ENCODE measurements around the gene CLN3. TPM values are rescaled to one million over a fixed set of nuclear protein-coding genes. Genes with fewer than 3 reads are reported as not detected.

CLN3 gene
- total and polyA plus RNA-seq, 2 of the 13 experiments (the other 11 are each of a cell fraction or from before 2014, with no cell fraction given), result 23.4 to 46.8 TPM

DNA sequence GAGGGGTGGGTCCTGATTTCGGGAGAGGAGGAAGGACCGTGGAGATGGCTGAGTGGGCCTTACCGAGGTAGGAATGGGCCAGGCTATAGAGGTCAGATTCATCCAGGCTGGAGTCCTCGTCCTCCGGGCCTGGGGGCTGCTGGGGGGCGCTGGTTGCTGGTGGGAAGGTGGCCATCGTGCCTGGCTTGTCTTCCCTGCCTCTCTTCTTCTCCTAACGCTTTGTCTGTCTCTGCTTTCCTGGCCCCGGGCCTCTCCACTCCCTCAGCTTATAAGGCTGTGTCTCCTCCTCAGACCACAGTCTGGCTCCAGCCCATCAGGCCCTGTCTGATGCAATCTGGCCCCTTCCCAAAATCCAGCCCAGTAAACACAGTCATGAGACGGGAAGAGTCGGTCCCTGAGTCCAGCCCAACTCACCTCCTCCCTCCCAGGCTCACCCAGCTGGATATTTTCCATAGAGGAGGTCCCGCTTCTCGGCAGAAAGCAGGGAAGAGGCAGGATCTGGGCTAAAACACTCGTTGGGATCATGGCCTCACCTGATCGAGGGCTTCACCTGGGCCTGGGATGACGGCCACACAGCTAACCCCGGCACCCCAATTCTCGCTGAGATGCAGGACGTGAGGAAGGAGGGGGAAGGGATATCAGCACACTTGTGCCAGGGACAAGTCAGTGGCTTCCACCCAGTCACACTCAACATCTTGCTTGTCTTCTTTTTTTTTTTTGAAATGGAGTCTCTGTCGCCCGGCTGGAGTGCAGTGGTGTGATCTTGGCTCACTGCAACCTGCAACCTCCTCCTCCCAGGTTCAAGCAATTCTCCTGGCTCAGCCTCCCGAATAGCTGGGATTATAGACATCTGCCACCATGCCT, 47.1 kb upstream of the CLN3 start, which contains the start of gene NUPR1 (continued):
- TF ChIP-seq, protein P1, sequence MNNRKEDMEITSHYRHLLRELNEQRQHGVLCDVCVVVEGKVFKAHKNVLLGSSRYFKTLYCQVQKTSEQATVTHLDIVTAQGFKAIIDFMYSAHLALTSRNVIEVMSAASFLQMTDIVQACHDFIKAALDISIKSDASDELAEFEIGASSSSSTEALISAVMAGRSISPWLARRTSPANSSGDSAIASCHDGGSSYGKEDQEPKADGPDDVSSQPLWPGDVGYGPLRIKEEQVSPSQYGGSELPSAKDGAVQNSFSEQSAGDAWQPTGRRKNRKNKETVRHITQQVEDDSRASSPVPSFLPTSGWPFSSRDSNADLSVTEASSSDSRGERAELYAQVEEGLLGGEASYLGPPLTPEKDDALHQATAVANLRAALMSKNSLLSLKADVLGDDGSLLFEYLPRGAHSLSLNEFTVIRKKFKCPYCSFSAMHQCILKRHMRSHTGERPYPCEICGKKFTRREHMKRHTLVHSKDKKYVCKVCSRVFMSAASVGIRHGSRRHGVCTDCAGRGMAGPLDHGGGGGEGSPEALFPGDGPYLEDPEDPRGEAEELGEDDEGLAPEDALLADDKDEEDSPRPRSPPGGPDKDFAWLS (CRISPR knock-in tag; IDR thresholded peaks at IDR 0.05; ENCODE audit: borderline replicate concordance), result no peak
- TF ChIP-seq, protein P2, sequence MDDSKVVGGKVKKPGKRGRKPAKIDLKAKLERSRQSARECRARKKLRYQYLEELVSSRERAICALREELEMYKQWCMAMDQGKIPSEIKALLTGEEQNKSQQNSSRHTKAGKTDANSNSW (CRISPR knock-in tag; IDR thresholded peaks at IDR 0.05; ENCODE audit: borderline replicate concordance), result no peak
- TF ChIP-seq ISL2 (CRISPR knock-in tag; IDR thresholded peaks at IDR 0.05), result peak; percentile 75; the same call in 1 of the 2 replicates
- peak; percentile 54; the same call in 1 of the 2 replicates for TF ChIP-seq TBX2 (CRISPR knock-in tag; IDR thresholded peaks at IDR 0.05; ENCODE audit: borderline replicate concordance)
- TF ChIP-seq ZNF160 (CRISPR knock-in tag; IDR thresholded peaks at IDR 0.05), result peak; percentile 48; the same call in 1 of the 2 replicates
- TF ChIP-seq, protein P3, sequence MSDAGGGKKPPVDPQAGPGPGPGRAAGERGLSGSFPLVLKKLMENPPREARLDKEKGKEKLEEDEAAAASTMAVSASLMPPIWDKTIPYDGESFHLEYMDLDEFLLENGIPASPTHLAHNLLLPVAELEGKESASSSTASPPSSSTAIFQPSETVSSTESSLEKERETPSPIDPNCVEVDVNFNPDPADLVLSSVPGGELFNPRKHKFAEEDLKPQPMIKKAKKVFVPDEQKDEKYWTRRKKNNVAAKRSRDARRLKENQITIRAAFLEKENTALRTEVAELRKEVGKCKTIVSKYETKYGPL (CRISPR knock-in tag; IDR thresholded peaks at IDR 0.05), result 0 out of 2 replicates have a peak, but pooled peaks have one; percentile 64
- TF ChIP-seq SRF (IDR thresholded peaks at IDR 0.05; ENCODE audit: low read depth, low read length), result no peak
- no peak for TF ChIP-seq ZNF260 (CRISPR knock-in tag; IDR thresholded peaks at IDR 0.05; ENCODE audit: borderline replicate concordance, low read depth)
- no peak for TF ChIP-seq MED8 (CRISPR knock-in tag; IDR thresholded peaks at IDR 0.05; ENCODE audit: insufficient replicate concordance)
- TF ChIP-seq, protein P4, sequence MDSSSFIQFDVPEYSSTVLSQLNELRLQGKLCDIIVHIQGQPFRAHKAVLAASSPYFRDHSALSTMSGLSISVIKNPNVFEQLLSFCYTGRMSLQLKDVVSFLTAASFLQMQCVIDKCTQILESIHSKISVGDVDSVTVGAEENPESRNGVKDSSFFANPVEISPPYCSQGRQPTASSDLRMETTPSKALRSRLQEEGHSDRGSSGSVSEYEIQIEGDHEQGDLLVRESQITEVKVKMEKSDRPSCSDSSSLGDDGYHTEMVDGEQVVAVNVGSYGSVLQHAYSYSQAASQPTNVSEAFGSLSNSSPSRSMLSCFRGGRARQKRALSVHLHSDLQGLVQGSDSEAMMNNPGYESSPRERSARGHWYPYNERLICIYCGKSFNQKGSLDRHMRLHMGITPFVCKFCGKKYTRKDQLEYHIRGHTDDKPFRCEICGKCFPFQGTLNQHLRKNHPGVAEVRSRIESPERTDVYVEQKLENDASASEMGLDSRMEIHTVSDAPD (CRISPR knock-in tag; IDR thresholded peaks at IDR 0.05), result no peak; the same call in 1 of the 2 replicates
- TF ChIP-seq POLR2AphosphoS5 (IDR thresholded peaks at IDR 0.05; ENCODE audit: low read depth, low read length), result peak; percentile 64
- TF ChIP-seq FOXA3 (CRISPR knock-in tag; IDR thresholded peaks at IDR 0.05), result peak; percentile 83
- no peak for TF ChIP-seq CC2D1A (CRISPR knock-in tag; IDR thresholded peaks at IDR 0.05)
- 0 out of 2 replicates have a peak, but pooled peaks have one; percentile 37 for TF ChIP-seq ZNF747 (CRISPR knock-in tag; IDR thresholded peaks at IDR 0.05; ENCODE audit: borderline replicate concordance)
- no peak for TF ChIP-seq ZNF547 (CRISPR knock-in tag; IDR thresholded peaks at IDR 0.05)
- no peak for TF ChIP-seq MTA3 (CRISPR knock-in tag; IDR thresholded peaks at IDR 0.05)
- no peak for TF ChIP-seq MIER3 (CRISPR knock-in tag; IDR thresholded peaks at IDR 0.05; ENCODE audit: borderline replicate concordance)
- TF ChIP-seq, protein P5, sequence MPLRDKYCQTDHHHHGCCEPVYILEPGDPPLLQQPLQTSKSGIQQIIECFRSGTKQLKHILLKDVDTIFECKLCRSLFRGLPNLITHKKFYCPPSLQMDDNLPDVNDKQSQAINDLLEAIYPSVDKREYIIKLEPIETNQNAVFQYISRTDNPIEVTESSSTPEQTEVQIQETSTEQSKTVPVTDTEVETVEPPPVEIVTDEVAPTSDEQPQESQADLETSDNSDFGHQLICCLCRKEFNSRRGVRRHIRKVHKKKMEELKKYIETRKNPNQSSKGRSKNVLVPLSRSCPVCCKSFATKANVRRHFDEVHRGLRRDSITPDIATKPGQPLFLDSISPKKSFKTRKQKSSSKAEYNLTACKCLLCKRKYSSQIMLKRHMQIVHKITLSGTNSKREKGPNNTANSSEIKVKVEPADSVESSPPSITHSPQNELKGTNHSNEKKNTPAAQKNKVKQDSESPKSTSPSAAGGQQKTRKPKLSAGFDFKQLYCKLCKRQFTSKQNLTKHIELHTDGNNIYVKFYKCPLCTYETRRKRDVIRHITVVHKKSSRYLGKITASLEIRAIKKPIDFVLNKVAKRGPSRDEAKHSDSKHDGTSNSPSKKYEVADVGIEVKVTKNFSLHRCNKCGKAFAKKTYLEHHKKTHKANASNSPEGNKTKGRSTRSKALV (CRISPR knock-in tag; IDR thresholded peaks at IDR 0.05), result no peak
- peak; percentile 92 for TF ChIP-seq ZFY (CRISPR knock-in tag; IDR thresholded peaks at IDR 0.05)
- TF ChIP-seq ZNF746 (CRISPR knock-in tag; IDR thresholded peaks at IDR 0.05), result 0 out of 2 replicates have a peak, but pooled peaks have one; percentile 50
- TF ChIP-seq ZNF713 (CRISPR knock-in tag; IDR thresholded peaks at IDR 0.05), result no peak
- no peak for TF ChIP-seq CENPX (CRISPR knock-in tag; IDR thresholded peaks at IDR 0.05)
- TF ChIP-seq EP300 (IDR thresholded peaks at IDR 0.05; ENCODE audit: low read depth in 2 of 2, low read length in 2 of 2), result 0 out of 4 replicates have a peak, but pooled peaks of 1 of the 2 experiments have one; percentile 46
- TF ChIP-seq EP300 (CRISPR knock-in tag; IDR thresholded peaks at IDR 0.05; ENCODE audit: borderline replicate concordance), result 0 out of 2 replicates have a peak, but pooled peaks have one; percentile 51

Data from HepG2 (cell line).